HG03575 (cell line): Measurements from ENCODE around the gene ZBTB21.
"Not testable (repeated sequence)": the region's sequence is repeated elsewhere in the genome, so short reads cannot be mapped to it uniquely, and the experiment has no call there.

Source experiments
- ATAC-seq: cut with Tn5 transposase; IDR thresholded peaks from one replicate; pipeline ENCODE4 v1.9.1; 2021; ENCODE audit not compliant: unreplicated experiment, insufficient number of reproducible peaks, low FRiP score; ENCODE audit errors: extremely low read depth

Gene ZBTB21

DNA sequence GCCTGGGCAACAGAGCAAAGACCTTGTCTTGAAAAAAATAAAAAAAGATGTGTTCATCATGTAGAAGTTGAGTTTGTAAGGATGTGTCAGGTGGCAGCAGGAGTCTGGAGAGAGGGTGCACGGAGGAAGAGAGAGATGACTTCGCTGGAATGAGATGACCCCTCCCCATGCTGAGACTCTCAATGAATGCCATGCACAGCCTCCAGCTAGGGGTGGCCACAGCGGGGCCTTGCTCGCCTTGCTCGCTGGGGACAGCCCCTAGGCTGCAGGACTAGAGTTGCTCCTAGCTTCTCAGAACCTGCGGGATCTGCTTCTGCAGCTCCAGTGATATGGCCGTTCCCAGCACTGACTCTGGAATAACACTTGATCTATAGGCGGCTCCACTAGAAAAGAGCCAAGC lies 49.8 kb downstream of the ZBTB21 start:
- no peak for ATAC-seq

- not testable (repeated sequence) for ATAC-seq
Measured at GRCh38 chr21:41959697-41960096, 50.5 kb downstream of the ZBTB21 start.

DNA sequence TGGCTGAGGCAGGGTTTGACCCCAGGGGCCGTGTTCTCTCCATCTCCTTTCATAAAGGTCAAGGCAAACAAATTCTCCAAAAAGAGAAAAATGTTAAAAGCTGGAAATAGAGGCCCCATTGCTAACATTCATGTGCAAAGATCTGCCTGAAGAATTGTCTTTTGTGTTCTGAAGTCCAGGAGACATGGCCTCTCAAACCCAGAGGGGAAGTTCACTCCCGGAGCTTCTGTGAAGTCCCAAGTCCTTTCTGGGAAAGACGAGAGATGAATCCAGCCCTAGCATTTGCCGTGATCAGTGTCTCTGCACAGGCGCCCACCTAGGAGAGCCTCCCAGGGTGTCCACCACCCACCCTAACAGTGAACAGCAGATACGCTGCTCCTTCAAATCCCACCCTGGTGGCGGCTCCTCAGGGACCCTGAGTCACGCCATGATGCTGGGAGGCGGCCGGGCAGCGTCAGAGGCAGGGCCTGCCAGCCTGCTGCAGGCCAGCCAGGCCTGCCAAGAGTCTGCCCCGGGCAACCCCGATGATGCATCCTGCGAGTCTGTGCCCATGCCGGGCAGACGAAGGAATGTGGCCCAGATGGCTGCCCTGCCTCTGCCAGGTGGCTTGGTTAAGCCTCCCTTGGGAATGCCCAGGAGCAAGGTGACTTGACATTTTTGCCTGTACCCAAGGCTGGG lies 51.1 kb downstream of the ZBTB21 start:
- no peak for ATAC-seq

- ATAC-seq, result no peak
Measured at GRCh38 chr21:41957991-41958766, 52.0 kb downstream of the ZBTB21 start.

DNA sequence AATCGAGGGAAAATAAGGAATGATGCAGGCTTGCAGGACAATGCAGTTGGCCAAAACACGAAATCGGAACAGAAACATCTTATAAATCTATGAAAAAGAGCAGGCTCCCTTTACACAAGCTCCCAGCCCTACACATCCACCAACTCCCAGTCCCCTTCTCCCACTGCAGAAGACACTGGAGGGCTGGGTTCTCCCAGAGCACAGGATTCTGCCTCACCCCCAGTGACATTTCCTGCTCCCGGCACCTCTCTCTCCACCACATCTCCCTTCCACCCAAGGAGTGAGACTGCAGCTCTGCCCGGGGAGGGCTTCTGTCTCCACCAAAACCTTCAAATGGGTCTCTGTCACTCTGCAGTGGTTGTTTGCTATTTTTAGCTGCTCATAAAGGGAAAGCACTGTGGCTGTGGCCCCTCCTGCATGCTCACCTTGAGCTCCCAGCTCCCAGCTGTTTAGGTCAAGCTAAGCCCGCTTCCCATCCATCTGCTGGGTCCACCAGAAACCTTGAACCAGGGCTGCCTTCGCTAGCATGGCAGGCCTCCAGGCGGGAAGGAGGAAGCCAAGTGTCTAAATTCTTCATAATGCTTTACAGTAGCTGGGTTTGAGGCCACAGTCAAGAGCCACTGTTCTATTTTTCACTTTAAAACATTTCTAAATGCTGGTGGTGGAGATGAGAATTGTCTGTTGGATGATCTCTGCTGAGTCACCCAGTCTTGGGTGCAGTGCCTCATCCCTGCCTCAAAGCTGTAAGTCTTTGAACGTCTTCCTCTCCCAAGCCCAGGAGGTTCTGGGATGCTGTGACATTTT lies 53.0 kb downstream of the ZBTB21 start:
- no peak for ATAC-seq

- ATAC-seq, result no peak
Measured at GRCh38 chr21:41955516-41955915, 54.6 kb downstream of the ZBTB21 start.

DNA sequence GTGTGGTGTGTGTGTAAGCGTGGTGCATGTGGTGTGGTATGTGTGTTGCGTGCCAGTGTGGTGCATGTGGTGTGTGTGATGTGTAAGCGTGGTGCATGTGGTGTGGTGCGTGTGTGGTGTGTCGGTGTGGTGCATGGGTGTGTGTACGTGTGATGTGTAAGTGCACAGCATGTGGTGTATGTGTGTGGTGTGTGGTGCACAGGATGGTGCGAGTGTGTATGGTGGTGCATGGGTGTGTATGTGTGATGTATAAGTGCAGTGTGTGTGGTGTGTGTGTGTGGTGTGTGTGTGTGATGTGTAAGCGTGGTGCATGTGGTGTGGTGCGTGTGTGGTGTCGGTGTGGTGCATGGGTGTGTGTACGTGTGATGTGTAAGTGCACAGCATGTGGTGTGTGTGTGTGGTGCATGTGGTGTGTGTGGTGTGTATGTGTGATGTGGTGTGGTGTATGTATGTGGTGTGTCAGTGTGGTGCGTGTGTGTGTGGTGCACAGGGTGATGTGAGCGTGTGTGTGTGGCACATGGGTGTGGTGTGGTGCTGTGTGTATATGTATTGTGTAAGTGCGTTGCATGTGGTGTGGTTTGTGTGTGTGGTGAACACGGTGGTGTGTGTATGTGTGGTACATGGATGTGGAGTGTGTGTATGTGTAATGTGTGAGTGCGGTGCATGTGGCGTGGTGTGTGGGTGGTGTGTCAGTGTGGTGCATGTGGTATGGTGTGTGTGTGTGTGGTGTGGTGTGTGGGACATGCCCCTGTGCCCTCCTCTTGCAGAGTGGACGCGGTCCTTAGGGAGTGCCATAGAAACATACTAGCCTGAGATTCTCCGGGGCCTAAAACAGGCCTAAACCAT lies 55.3 kb downstream of the ZBTB21 start:
- no peak for ATAC-seq

DNA sequence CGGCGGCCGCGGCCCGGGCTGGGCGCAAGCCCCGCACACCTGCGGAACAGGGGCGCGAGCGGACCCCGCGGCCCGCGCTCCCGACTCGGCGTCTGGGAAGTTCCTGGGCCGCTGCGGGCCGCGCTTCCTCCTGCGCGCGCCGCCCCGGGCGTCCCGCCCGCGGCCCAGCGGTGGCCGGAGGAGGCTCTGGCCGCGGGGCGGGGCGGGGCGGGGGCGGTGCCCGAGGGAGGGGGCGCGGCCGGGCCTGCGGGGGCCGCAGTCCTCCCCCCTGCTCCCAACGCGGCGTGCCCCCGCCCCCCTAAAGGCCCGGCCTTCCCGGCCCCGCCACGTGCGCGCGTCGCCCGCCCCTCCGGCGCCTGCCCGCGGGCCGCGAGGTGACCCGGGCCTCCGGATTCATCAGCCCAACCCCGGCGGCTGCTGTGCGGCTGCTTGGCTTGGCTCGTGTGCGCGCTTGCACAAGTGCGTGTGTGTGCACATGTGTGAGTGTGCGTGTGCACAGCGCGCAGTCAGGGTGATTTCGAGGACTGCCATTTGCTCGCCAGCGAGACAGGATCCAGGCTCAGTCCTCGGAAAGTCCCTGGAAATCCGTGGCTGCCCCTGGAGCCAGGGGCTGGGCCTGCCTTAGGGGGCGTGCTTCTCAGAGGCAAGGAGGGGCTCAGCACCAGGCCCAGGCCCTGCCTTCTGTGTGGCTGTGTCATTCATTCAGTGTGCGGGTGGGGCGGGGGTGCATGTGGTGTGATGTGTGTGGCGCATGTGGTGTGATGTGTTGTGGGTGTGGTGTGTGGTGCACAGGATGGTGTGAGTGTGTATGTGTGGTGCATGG lies 56.1 kb downstream of the ZBTB21 start, which contains the start of gene C2CD2:
C2CD2 (minus strand) TSS at position 188 of the 823 bp plus-strand sequence. CDS start 370 bp downstream, outside the sequence.
- ATAC-seq, result no peak

DNA sequence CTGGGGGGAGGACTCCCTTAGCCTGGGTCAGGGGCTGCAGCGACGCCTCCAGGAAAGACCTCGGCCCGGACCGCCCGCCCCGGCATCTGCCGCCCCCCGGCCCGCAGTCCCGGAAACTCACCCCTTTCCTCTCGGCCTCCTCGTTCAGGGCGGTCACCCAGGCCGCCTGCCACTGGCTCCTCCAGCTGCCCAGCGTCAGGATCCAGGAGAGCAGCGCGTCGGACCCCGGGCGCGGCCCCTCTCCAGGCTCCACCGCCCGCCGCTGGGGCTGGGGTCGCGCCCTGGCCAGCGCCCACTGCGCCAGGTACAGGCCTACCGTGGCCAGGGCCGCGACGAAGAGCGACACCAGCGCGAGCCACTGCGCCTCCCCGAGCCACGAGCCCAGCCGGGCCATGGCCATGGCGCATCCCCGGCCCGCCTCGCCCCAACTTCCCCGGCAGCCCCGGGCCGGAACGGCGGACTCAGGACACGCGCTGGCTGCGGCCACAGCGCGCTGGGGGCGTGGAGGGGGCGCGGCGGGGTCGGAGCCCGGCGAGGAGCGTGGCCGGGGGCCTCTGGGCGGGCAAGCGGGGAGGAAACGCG lies 56.8 kb downstream of the ZBTB21 start:
- ATAC-seq, result no peak

DNA sequence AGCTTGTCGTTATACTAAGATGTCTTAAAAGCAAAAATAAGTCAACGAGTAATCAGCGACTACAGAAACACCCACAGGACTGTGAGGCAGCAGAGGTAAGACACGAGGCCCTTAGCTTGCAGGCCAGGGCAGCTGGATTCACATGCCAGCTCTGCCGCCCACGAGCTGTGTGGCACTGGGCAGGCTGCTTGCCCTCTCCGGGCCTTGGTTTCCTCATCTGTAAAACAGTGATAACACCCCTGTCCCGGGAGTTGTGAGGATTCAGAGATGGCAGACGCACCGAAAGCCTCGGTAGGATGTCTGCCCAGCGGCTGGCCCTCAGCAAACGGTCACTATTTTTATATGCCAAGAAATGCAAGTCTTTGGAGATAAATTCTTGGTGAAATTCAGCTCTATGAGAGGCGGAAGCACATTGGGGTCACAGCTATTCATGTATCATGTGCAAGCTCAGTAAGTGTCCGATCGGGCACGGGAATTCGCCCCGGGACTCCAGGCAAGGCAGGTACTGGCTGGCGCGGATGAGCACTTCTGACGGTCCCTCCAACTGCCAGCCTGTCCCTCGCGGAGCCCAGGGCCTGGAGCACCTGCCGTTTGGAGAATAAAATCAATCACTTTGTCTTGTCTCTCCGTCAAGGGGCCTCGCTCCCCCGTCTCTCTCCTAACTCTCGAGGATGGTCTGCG lies 57.5 kb downstream of the ZBTB21 start:
- no peak for ATAC-seq

- ATAC-seq, result no peak
Measured at GRCh38 chr21:41951876-41952567, 58.1 kb downstream of the ZBTB21 start.

DNA sequence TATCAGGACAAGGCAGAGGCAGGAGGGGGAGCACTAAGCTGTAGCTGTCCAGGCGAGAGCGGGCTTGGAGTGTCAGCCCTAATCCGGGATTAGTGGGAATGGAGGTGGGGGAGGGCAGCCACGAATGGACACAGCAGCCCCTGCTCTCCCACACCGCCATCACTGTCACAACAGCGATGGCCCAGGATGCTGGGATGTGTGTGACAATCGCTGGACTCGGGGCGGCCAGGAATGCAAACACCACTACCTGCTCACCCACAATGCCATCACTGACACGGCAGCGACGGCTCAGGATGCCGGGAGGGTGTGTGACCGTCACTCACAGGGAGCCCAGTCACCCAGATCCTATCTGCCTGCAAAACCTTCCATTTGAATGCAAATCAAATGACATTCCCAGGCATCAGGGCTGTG lies 59.2 kb downstream of the ZBTB21 start:
- no peak for ATAC-seq

DNA sequence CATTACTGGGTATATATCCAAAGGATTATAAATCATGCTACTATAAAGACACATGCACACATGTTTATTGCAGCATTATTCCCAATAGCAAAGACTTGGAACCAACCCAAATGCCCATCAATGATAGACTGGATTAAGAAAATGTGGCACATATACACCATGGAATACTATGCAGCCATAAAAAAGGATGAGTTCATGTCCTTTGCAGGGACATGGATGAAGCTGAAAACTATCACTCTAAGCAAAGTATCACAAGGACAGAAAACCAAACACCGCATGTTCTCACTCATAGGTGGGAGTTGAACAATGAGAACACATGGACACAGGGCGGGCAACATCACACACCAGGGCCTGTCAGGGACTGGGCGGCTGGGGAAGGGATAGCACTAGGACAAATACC lies 60.5 kb downstream of the ZBTB21 start:
- ATAC-seq, result not testable (repeated sequence)

GRCh38 chr21:41948901-41949300 lies 61.3 kb downstream of the ZBTB21 start:
- ATAC-seq, result no peak

DNA sequence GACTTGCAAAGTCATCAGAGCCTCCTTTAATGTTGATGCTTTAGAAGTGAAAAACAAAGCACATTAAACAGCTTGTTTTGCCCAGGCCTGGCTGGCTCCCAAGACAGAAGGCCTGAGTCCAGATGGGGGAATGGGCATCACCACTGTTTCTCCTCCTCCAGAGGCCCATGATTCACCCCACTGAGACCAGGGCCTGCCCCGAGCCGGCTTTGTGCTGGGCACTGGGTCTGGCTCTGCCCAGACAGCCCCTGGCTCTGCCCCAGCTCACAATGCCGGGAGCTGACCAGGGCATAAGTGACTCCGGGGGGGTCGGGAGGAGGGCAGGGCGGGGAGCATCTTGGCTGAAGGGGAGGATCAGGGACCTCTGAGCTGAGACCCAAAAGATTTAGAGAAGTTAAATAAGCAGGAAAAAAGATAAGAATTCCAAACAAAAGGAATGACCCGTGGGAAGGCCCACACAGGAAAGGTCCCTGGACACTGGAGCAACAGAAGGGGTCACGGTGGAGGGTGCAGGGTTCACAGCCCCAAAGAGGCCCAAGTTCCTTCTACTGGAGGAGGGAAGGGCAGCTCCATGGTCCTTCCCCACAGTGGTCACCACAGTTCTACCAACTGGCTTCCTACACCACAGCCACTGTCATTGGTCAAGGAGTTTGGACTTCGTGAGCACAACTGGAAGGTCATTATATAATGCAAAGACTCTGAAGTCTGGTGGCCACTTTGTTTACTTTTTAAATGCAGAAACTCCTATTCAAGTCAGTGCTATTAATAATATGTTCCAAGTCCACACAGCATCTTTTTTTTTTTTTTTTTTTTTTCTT lies 61.9 kb downstream of the ZBTB21 start:
- ATAC-seq, result no peak

GRCh38 chr21:41945982-41946381 lies 64.2 kb downstream of the ZBTB21 start:
- no peak for ATAC-seq
